ENCODE measurements around the gene TMEM94.

Gene TMEM94

GRCh38 chr17:75499313-75500022 is 43.0 kb downstream of the TMEM94 start:
- Histone ChIP-seq H2AFZ (ENCODE audit: low read length) (no peak overlapping the region), H3K4me3 (ENCODE audit: low read depth, low read length, poor library complexity, severe bottlenecking) (no peak overlapping the region), H3K27me3 (ENCODE audit: insufficient read depth, low read length) (peaks cover 5% of the 10 kb centered on the region), H3K36me3 (ENCODE audit: insufficient read depth, low read length) (peaks cover 22% of the 10 kb centered on the region), H3K4me2 (ENCODE audit: low read length) (no peak overlapping the region), H4K20me1 (ENCODE audit: insufficient read depth, low read length) (no peaks in the 10 kb centered on the region), H3K9me3 (ENCODE audit: low read length) (no peaks in the 10 kb centered on the region), H3K79me2 (ENCODE audit: insufficient read depth, low read length) (no peaks in the 10 kb centered on the region), H3K9me2 (ENCODE audit: low read depth, low read length) (no peaks in the 10 kb centered on the region), H3K9ac (ENCODE audit: low read length) (no peak overlapping the region), H3K4me1 (ENCODE audit: insufficient read depth, low read length, severe bottlenecking) (no peaks in the 10 kb centered on the region), H3F3A (ENCODE audit: insufficient read depth, low read length) (no peaks in the 10 kb centered on the region), H3K27ac (ENCODE audit: low read depth, low read length, poor library complexity, severe bottlenecking) (no peak overlapping the region)
- TF ChIP-seq CTCF (IDR thresholded peaks at IDR 0.05; ENCODE audit: low read length) (no peak), EZH2 (IDR thresholded peaks at IDR 0.05; ENCODE audit: borderline replicate concordance, low read length) (no peak)

- no peak overlapping the region for H2AFZ ChIP-seq (ENCODE audit: low read length)
- no peak overlapping the region for H3K4me2 ChIP-seq (ENCODE audit: low read length)
- TF ChIP-seq EZH2 (IDR thresholded peaks at IDR 0.05; ENCODE audit: borderline replicate concordance, low read length) (no peak), CTCF (IDR thresholded peaks at IDR 0.05; ENCODE audit: low read length) (no peak)
- H3K36me3 ChIP-seq (ENCODE audit: insufficient read depth, low read length) = peaks cover 22% of the 10 kb centered on the region
- no peaks in the 10 kb centered on the region for H3K9me2 ChIP-seq (ENCODE audit: low read depth, low read length)
- H3K9me3 ChIP-seq (ENCODE audit: low read length) = no peaks in the 10 kb centered on the region
- H3K27ac ChIP-seq (ENCODE audit: low read depth, low read length, poor library complexity, severe bottlenecking) = no peak overlapping the region
- H3K4me3 ChIP-seq (ENCODE audit: low read depth, low read length, poor library complexity, severe bottlenecking) = no peak overlapping the region
- no peak overlapping the region for H3K9ac ChIP-seq (ENCODE audit: low read length)
- peaks cover 9% of the 10 kb centered on the region for H3K27me3 ChIP-seq (ENCODE audit: insufficient read depth, low read length)
- no peaks in the 10 kb centered on the region for H3K79me2 ChIP-seq (ENCODE audit: insufficient read depth, low read length)
- H3K4me1 ChIP-seq (ENCODE audit: insufficient read depth, low read length, severe bottlenecking) = no peaks in the 10 kb centered on the region
- no peaks in the 10 kb centered on the region for H4K20me1 ChIP-seq (ENCODE audit: insufficient read depth, low read length)
- no peaks in the 10 kb centered on the region for H3F3A ChIP-seq (ENCODE audit: insufficient read depth, low read length)
These were observed 44.2 kb downstream of the TMEM94 start for GRCh38 chr17:75500419-75501216.

- Histone ChIP-seq H2AFZ (ENCODE audit: low read length) (no peak overlapping the region), H3K9me3 (ENCODE audit: low read length) (no peaks in the 10 kb centered on the region), H3K27ac (ENCODE audit: low read depth, low read length, poor library complexity, severe bottlenecking) (no peak overlapping the region), H3K4me2 (ENCODE audit: low read length) (no peak overlapping the region), H3K4me1 (ENCODE audit: insufficient read depth, low read length, severe bottlenecking) (no peaks in the 10 kb centered on the region), H3F3A (ENCODE audit: insufficient read depth, low read length) (no peaks in the 10 kb centered on the region), H3K9ac (ENCODE audit: low read length) (no peak overlapping the region), H3K36me3 (ENCODE audit: insufficient read depth, low read length) (peaks cover 15% of the 10 kb centered on the region), H3K9me2 (ENCODE audit: low read depth, low read length) (no peaks in the 10 kb centered on the region), H3K4me3 (ENCODE audit: low read depth, low read length, poor library complexity, severe bottlenecking) (no peak overlapping the region), H3K79me2 (ENCODE audit: insufficient read depth, low read length) (no peaks in the 10 kb centered on the region), H3K27me3 (ENCODE audit: insufficient read depth, low read length) (peaks cover 9% of the 10 kb centered on the region), H4K20me1 (ENCODE audit: insufficient read depth, low read length) (no peaks in the 10 kb centered on the region)
- no peak for TF ChIP-seq EZH2 (IDR thresholded peaks at IDR 0.05; ENCODE audit: borderline replicate concordance, low read length)
- TF ChIP-seq CTCF (IDR thresholded peaks at IDR 0.05; ENCODE audit: low read length) = no peak
These were observed 45.1 kb downstream of the TMEM94 start for GRCh38 chr17:75501378-75502071.

All from OCI-LY1 (cell line).